ENCODE results near the gene TMEM273. TPM values are rescaled to one million over a fixed set of nuclear protein-coding genes. Genes with fewer than 3 reads are reported as not detected.

TMEM273 gene
- total RNA-seq, 4 donors from 2014 or later: 4.9 to 11.2 (median 7.8) TPM

DNA sequence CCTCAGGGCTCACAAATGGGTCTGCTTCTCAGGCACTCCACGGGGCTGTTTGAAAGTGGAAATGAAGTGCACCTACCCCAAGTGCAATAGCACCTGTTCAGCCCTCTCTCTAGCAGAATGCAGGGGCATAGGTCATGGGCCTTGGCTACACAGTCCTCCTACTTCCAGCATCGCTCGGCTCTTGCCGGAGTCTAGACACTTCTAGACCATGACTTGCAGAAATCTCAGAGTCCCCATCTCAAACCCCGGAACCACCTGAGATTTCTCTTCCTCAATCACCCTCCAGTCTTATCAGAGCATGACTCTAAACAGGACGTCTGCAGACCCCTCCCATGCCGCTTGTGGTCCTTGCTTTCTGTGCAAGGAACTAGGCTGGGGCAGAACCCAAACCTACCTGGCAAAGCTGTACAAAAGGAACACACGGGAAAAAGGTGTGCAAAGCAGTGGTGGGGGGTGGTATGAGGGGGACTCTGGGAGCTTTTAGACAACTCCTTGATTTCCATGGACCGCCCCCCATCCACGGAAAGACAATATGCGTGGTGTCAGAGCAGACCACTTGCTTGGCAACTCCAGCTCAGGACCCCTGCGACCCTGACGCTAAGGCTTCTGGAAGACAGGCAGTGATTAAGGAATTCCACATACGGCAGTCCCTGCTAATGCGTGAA lies 13.8 kb downstream of the TMEM273 start:
- in situ Hi-C loops (cut with MboI; ENCODE audit: low sequenced_read_pairs in 4 of 4) (loop anchor here in 2 of 4 donors (25.0 kb wide), 1 partner anchor 512 kb away; no protein-coding TSS in a partner anchor), intact Hi-C loops (cut with DNase I; ENCODE audit: low total_unique reads) (no loop called here)
- no peak for DNase-seq
- Histone ChIP-seq H3K9me3 (no peaks in the 10 kb centered on the region), H3K4me3 (no peak overlapping the region), H3K4me1 (peaks cover 6 to 7% of the 10 kb centered on the region in 2 donors), H3K27me3 (no peaks in the 10 kb centered on the region), H3K27ac (no peak overlapping the region), H3K36me3 (no peaks in the 10 kb centered on the region)
- TF ChIP-seq POLR2A (IDR thresholded peaks at IDR 0.05) (no peak), CTCF (IDR thresholded peaks at IDR 0.05 in 4 of 5, conservative IDR thresholded peaks at IDR 0.05 in 1 of 5) (no peak)
- no peak for ATAC-seq

DNA sequence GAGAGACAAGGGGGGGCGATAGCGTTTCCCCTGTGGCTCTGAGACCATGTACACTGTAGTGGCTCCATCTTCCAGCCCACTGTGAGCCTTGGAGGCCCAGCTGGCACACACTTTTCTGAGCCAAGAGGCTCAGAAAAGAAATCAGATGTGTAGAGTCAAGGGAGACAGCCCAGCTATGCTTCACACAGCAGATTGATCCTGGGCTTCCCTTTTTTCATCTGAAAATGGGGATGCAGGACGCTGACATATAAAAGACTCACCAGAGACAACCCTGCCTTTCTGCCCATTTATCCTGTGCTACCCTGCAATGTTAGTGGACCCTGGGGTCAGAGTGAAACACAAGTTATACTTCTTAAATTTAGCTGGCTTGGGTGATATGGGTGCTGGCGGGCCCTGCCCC lies 14.3 kb downstream of the TMEM273 start:
- no peak for DNase-seq
- no peaks in the 10 kb centered on the region for H3K9me3 ChIP-seq

DNA sequence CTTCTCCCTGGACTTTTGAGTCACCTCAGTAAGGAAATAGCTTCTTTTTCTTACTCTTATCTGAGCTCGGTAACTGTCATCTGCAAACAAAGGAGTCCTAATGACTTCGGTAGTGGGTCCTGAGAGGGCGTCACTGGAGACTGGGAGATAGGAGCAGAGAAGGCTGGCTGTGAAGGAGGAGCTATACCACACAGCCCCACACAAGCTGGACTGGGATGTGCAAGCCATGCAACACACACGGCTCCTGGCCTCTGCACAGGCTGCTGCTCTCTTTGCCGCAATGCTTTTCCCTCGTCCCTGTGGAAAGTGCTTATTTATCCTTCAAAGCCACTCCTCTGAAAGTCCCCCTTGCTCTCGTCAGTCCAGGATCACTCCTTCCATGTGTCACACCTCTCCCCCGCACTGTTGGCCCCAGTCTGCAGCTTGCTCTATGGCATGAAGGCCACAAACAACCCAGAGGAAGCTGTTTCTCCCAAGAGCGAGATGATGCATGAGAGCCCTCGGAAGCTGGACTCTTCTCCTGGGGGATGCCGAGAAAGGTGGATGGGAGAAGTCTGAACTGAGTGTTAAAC lies 14.9 kb downstream of the TMEM273 start:
- H3K27me3 ChIP-seq: no peaks in the 10 kb centered on the region
- no peak overlapping the region for H3K4me3 ChIP-seq
- no peak for ATAC-seq
- H3K4me1 ChIP-seq: peaks cover 6 to 7% of the 10 kb centered on the region in 2 donors
- TF ChIP-seq POLR2A (IDR thresholded peaks at IDR 0.05) (no peak), CTCF (IDR thresholded peaks at IDR 0.05 in 4 of 5, conservative IDR thresholded peaks at IDR 0.05 in 1 of 5) (no peak)
- DNase-seq: no peak
- H3K27ac ChIP-seq: no peak overlapping the region
- in situ Hi-C loops (cut with MboI; ENCODE audit: low sequenced_read_pairs in 4 of 4): loop anchor here in 2 of 4 donors (25.0 kb wide), 1 partner anchor 511 kb away; no protein-coding TSS in a partner anchor
- no peaks in the 10 kb centered on the region for H3K9me3 ChIP-seq
- intact Hi-C loops (cut with DNase I; ENCODE audit: low total_unique reads): no loop called here
- H3K36me3 ChIP-seq: no peaks in the 10 kb centered on the region

More for the DNA sequence above, 14.3 kb downstream of the TMEM273 start:
- no peaks in the 10 kb centered on the region for H3K27me3 ChIP-seq
- ATAC-seq: no peak
- peaks cover 6 to 7% of the 10 kb centered on the region in 2 donors for H3K4me1 ChIP-seq
- in situ Hi-C loops (cut with MboI; ENCODE audit: low sequenced_read_pairs in 4 of 4) (loop anchor here in 2 of 4 donors (25.0 kb wide), 1 partner anchor 512 kb away; no protein-coding TSS in a partner anchor), intact Hi-C loops (cut with DNase I; ENCODE audit: low total_unique reads) (no loop called here)
- TF ChIP-seq CTCF (IDR thresholded peaks at IDR 0.05 in 4 of 5, conservative IDR thresholded peaks at IDR 0.05 in 1 of 5) (no peak), POLR2A (IDR thresholded peaks at IDR 0.05) (no peak)
- H3K4me3 ChIP-seq: no peak overlapping the region
- no peak overlapping the region for H3K27ac ChIP-seq
- H3K36me3 ChIP-seq: no peaks in the 10 kb centered on the region

- Histone ChIP-seq H3K4me3 (no peak overlapping the region), H3K27me3 (no peaks in the 10 kb centered on the region), H3K36me3 (no peaks in the 10 kb centered on the region), H3K27ac (no peak overlapping the region), H3K4me1 (peaks cover 6 to 7% of the 10 kb centered on the region in 2 donors), H3K9me3 (no peaks in the 10 kb centered on the region)
- intact Hi-C loops (cut with DNase I; ENCODE audit: low total_unique reads): no loop called here
- ATAC-seq: no peak
- DNase-seq: no peak
- TF ChIP-seq POLR2A (IDR thresholded peaks at IDR 0.05): no peak
- TF ChIP-seq CTCF (IDR thresholded peaks at IDR 0.05 in 4 of 5, conservative IDR thresholded peaks at IDR 0.05 in 1 of 5): no peak
- in situ Hi-C loops (cut with MboI; ENCODE audit: low sequenced_read_pairs in 4 of 4): loop anchor here in 2 of 4 donors (25.0 kb wide), 1 partner anchor 510 kb away; no protein-coding TSS in a partner anchor
Measured at GRCh38 chr10:49172777-49173132, 15.4 kb downstream of the TMEM273 start.
